Cardiac muscle cell (in vitro differentiated cells and primary cell): Measurements from ENCODE around the gene SEMA3B. TPM values are rescaled to one million over a fixed set of nuclear protein-coding genes. Genes with fewer than 3 reads are reported as not detected.
A peak's percentile ranks its signal among the peaks of the same experiment; 100 is the strongest.
"Not testable (repeated sequence)": the region's sequence is repeated elsewhere in the genome, so short reads cannot be mapped to it uniquely, and the experiment has no call there.

Experiments used
- DNase-seq, 2 donors: peaks; one replicate each; pipeline versions ENCODE4 v3.0.0 to v3.0.0-alpha.2; 2010 to 2017; ENCODE audit warnings: low read depth in 1 of 2, low spot score in 1 of 2
- H3K27ac ChIP-seq: fragments of 200-600 bp; sonication (generic); 2 replicates; pipeline ENCODE4 v1.5.1; 2016
- H3K27me3 ChIP-seq: fragments of 200-600 bp; sonication (generic); 2 replicates; pipeline ENCODE4 v1.6.0; 2016; ENCODE audit warnings: control low read depth
- H3K36me3 ChIP-seq: fragments of 200-600 bp; sonication (generic); 2 replicates; pipeline ENCODE4 v1.5.1; 2016; ENCODE audit warnings: control low read depth
- H3K4me1 ChIP-seq: fragments of 200-600 bp; sonication (generic); 2 replicates; pipeline ENCODE4 v1.8.1; 2017; ENCODE audit warnings: low read depth, mild to moderate bottlenecking, mixed run types
- H3K4me3 ChIP-seq: fragments of 200-600 bp; sonication (generic); 2 replicates; pipeline ENCODE4 v1.5.1; 2016; ENCODE audit warnings: mild to moderate bottlenecking
- H3K9me3 ChIP-seq: fragments of 200-600 bp; sonication (generic); 2 replicates; pipeline ENCODE4 v1.5.1; 2017; ENCODE audit warnings: low read depth, mild to moderate bottlenecking, control low read depth
- CTCF ChIP-seq: IDR thresholded peaks from 2 replicates; pipeline ENCODE4 v1.5.1; 2012; ENCODE audit warnings: low read depth, mild to moderate bottlenecking, low read length
- polyA plus RNA-seq: library from polyadenylated mRNA; unstranded; fragments of >200 nt; fragmentation: Nextera tagmentation; extraction: Ambion mirVana; gene quantifications from 2 replicates; pipeline ENCODE4 v1.2.1, GENCODE V29; 2016
- total RNA-seq: library from RNA; depleted of rRNA; stranded (reverse); fragments of >200 nt; gene quantifications from 2 replicates; pipeline ENCODE4 v1.2.3, GENCODE V29; 2016

The SEMA3B gene
- total and polyA plus RNA-seq, 2 experiments from 2014 or later: 23.1 to 25.9 TPM

GRCh38 chr3:50276762-50277101 is 7.8 kb downstream of the SEMA3B start:
- Histone ChIP-seq H3K9me3 (no peaks in the 10 kb centered on the region), H3K36me3 (no peaks in the 10 kb centered on the region), H3K27ac (no peak overlapping the region), H3K27me3 (peaks cover 35% of the 10 kb centered on the region), H3K4me3 (no peak overlapping the region), H3K4me1 (peaks cover 14% of the 10 kb centered on the region)
- no peak for DNase-seq
- no peak for TF ChIP-seq CTCF

GRCh38 chr3:50278123-50278879 is 9.4 kb downstream of the SEMA3B start:
- DNase-seq: no peak
- Histone ChIP-seq H3K4me1 (peaks cover 14% of the 10 kb centered on the region), H3K27me3 (peaks cover 32% of the 10 kb centered on the region), H3K36me3 (no peaks in the 10 kb centered on the region), H3K27ac (peak overlapping the region; percentile 76), H3K4me3 (no peak overlapping the region), H3K9me3 (no peaks in the 10 kb centered on the region)
- TF ChIP-seq CTCF: no peak

DNA sequence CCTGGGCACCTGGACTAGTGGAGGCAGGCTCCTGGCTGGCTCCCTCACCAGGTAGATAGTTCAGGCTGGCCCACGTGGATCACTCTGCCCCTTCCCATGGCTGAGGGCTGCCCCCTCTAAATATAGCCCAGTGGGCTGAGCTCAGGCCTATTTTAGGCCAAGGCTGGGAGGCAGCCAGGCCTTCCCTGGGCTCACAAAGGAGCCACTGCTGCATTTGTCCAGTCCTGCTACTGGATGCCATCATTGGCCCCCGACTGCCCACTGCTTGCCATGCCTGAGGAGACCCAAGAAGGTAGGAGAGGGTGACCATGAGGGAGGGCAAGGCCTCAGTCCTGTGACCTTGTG is 9.9 kb downstream of the SEMA3B start, which contains the start of gene LSMEM2:
Gene LSMEM2, plus strand, starts transcription at position 208 of the 345 bp plus-strand sequence. Its CDS starts 27 bp downstream, at position 235.
- Histone ChIP-seq H3K27ac (peak within 1 kb of the TSS; percentile 76), H3K36me3 (no peaks in the 10 kb centered on the region), H3K9me3 (no peaks in the 10 kb centered on the region), H3K4me1 (peaks cover 14% of the 10 kb centered on the region), H3K27me3 (peaks cover 26% of the 10 kb centered on the region), H3K4me3 (no peak within 1 kb of the TSS)
- peak in 1 of 2 donors; percentile 61 for DNase-seq
- TF ChIP-seq CTCF: no peak

GRCh38 chr3:50279255-50280016 is 10.5 kb downstream of the SEMA3B start:
- H3K27me3 ChIP-seq: peaks cover 22% of the 10 kb centered on the region
- no peak for DNase-seq
- no peak overlapping the region for H3K4me3 ChIP-seq
- no peak for TF ChIP-seq CTCF
- peaks cover 14% of the 10 kb centered on the region for H3K4me1 ChIP-seq
- peak overlapping the region; percentile 76 for H3K27ac ChIP-seq
- no peaks in the 10 kb centered on the region for H3K9me3 ChIP-seq
- H3K36me3 ChIP-seq: no peaks in the 10 kb centered on the region

- H3K36me3 ChIP-seq, H3K4me3 ChIP-seq, H3K4me1 ChIP-seq, H3K9me3 ChIP-seq, DNase-seq, H3K27me3 ChIP-seq, H3K27ac ChIP-seq: not testable (repeated sequence)
These were observed 15.2 kb downstream of the SEMA3B start for GRCh38 chr3:50284121-50284520.
